Right atrium auricular region (tissue), 2 donors: ENCODE results near the gene RECQL5. TPM values are rescaled to one million over a fixed set of nuclear protein-coding genes. Genes with fewer than 3 reads are reported as not detected.

Experiments
- DNase-seq: peaks from one replicate; pipeline ENCODE4 v3.0.0-alpha.2; 2019; ENCODE audit warnings: low spot score
- H3K27ac ChIP-seq, 2 donors: fragments of 200-600 bp; sonication (generic); 1 replicate in 1 of 2; 2 replicates in 1 of 2; pipeline ENCODE4 v1.5.1; 2016 to 2019
- H3K27me3 ChIP-seq, 2 donors: fragments of 200-600 bp; sonication (generic); one replicate each; pipeline versions ENCODE4 v1.5.1 to v1.6.0; 2017 to 2019
- H3K36me3 ChIP-seq: fragments of 200-600 bp; sonication (generic); one replicate; pipeline ENCODE4 v1.5.1; 2016
- H3K4me1 ChIP-seq, 2 donors: fragments of 200-600 bp; sonication (generic); one replicate each; pipeline versions ENCODE4 v1.5.1 to v1.6.0; 2017 to 2019
- H3K4me3 ChIP-seq, 2 donors: fragments of 200-600 bp; sonication (generic); 1 replicate in 1 of 2; 2 replicates in 1 of 2; pipeline ENCODE4 v1.5.1; 2017 to 2019; ENCODE audit warnings: mild to moderate bottlenecking in 1 of 2, moderate library complexity in 1 of 2
- H3K9me3 ChIP-seq, 2 donors: fragments of 200-600 bp; sonication (generic); one replicate each; pipeline ENCODE4 v1.5.1; 2019
- CTCF ChIP-seq, 2 donors: fragments of 200-600 bp; sonication (generic); IDR thresholded peaks; one replicate each; pipeline ENCODE4 v1.5.1; 2019; ENCODE audit warnings: antibody characterized with exemption in 2 of 2
- total RNA-seq, 2 donors: library from RNA; depleted of rRNA; stranded (reverse); fragments of >200 nt; gene quantifications; one replicate each; pipeline ENCODE4 v1.1.0, GENCODE V29; 2016

RECQL5 gene
- total RNA-seq, 2 donors from 2014 or later: 6.2 to 7.1 TPM

- no peak for TF ChIP-seq CTCF (IDR thresholded peaks at IDR 0.05)
- Histone ChIP-seq H3K27ac (no peak overlapping the region), H3K27me3 (no peaks in the 10 kb centered on the region), H3K9me3 (no peaks in the 10 kb centered on the region), H3K4me1 (no peaks in the 10 kb centered on the region), H3K36me3 (peaks cover 43% of the 10 kb centered on the region), H3K4me3 (no peak overlapping the region)
- DNase-seq: no peak
Observed at GRCh38 chr17:75624714-75625345, 42.1 kb downstream of the RECQL5 start.

GRCh38 chr17:75624021-75624420 is 42.9 kb downstream of the RECQL5 start:
- Histone ChIP-seq H3K27me3 (no peaks in the 10 kb centered on the region), H3K9me3 (no peaks in the 10 kb centered on the region), H3K4me1 (no peaks in the 10 kb centered on the region), H3K4me3 (no peak overlapping the region), H3K27ac (no peak overlapping the region), H3K36me3 (peaks cover 51% of the 10 kb centered on the region)
- no peak for TF ChIP-seq CTCF (IDR thresholded peaks at IDR 0.05)
- DNase-seq: no peak

GRCh38 chr17:75623386-75623785 is 43.6 kb downstream of the RECQL5 start:
- Histone ChIP-seq H3K36me3 (peaks cover 55% of the 10 kb centered on the region), H3K9me3 (no peaks in the 10 kb centered on the region), H3K27me3 (no peaks in the 10 kb centered on the region), H3K27ac (no peak overlapping the region), H3K4me3 (no peak overlapping the region), H3K4me1 (no peaks in the 10 kb centered on the region)
- TF ChIP-seq CTCF (IDR thresholded peaks at IDR 0.05): no peak
- DNase-seq: no peak

- Histone ChIP-seq H3K27ac (no peak overlapping the region), H3K27me3 (no peaks in the 10 kb centered on the region), H3K4me1 (no peaks in the 10 kb centered on the region), H3K4me3 (no peak overlapping the region), H3K36me3 (peaks cover 60% of the 10 kb centered on the region), H3K9me3 (no peaks in the 10 kb centered on the region)
- DNase-seq: no peak
- no peak for TF ChIP-seq CTCF (IDR thresholded peaks at IDR 0.05)
Observed at GRCh38 chr17:75622771-75623273, 44.1 kb downstream of the RECQL5 start.

- H3K36me3 ChIP-seq: peaks cover 58% of the 10 kb centered on the region
- no peak for DNase-seq
- H3K4me3 ChIP-seq: no peak overlapping the region
- no peak for TF ChIP-seq CTCF (IDR thresholded peaks at IDR 0.05)
- H3K9me3 ChIP-seq: no peaks in the 10 kb centered on the region
- no peaks in the 10 kb centered on the region for H3K27me3 ChIP-seq
- no peaks in the 10 kb centered on the region for H3K4me1 ChIP-seq
- no peak overlapping the region for H3K27ac ChIP-seq
Observed at GRCh38 chr17:75622076-75622475, 44.9 kb downstream of the RECQL5 start.

GRCh38 chr17:75621489-75621888 is 45.5 kb downstream of the RECQL5 start:
- H3K9me3 ChIP-seq: no peaks in the 10 kb centered on the region
- no peak overlapping the region for H3K27ac ChIP-seq
- H3K27me3 ChIP-seq: no peaks in the 10 kb centered on the region
- peaks cover 54% of the 10 kb centered on the region for H3K36me3 ChIP-seq
- no peak for TF ChIP-seq CTCF (IDR thresholded peaks at IDR 0.05)
- no peaks in the 10 kb centered on the region for H3K4me1 ChIP-seq
- DNase-seq: no peak
- no peak overlapping the region for H3K4me3 ChIP-seq
